Nephron (organoid): Measurements from ENCODE around the gene U2AF1L4.

ENCODE experiments used
- H3K27ac Mint-ChIP-seq, 3 experiments: 2 replicates each; pipeline ENCODE4 v1.8.0; 2020; ENCODE audit warnings: mixed read lengths in 3 of 3, mild to moderate bottlenecking in 2 of 3, moderate library complexity in 1 of 3
- H3K27me3 Mint-ChIP-seq: 2 replicates; pipeline ENCODE4 v1.8.0; 2021; ENCODE audit warnings: low read depth, mild to moderate bottlenecking, moderate library complexity, mixed read lengths
- H3K36me3 Mint-ChIP-seq: 2 replicates; pipeline ENCODE4 v1.8.0; 2020; ENCODE audit warnings: low read depth, mixed read lengths
- H3K4me1 Mint-ChIP-seq: 2 replicates; pipeline ENCODE4 v1.8.0; 2020; ENCODE audit warnings: mixed read lengths
- H3K4me3 Mint-ChIP-seq, 3 experiments: 2 replicates each; pipeline ENCODE4 v1.8.0; 2020; ENCODE audit warnings: mild to moderate bottlenecking in 3 of 3, mixed read lengths in 3 of 3, moderate library complexity in 2 of 3
- H3K9me3 Mint-ChIP-seq: 2 replicates; pipeline ENCODE4 v1.8.0; 2020; ENCODE audit warnings: mixed read lengths
- CTCF ChIP-seq, 3 experiments: fragments of 200-600 bp; sonication (generic); IDR thresholded peaks; one replicate each; pipeline ENCODE4 v1.5.0; 2021; ENCODE audit warnings: antibody characterized with exemption in 3 of 3; ENCODE audit not compliant: unreplicated experiment in 3 of 3

Gene U2AF1L4

GRCh38 chr19:35743640-35744429 lies 1.4 kb downstream of the U2AF1L4 start:
- no peak for TF ChIP-seq CTCF (IDR thresholded peaks at IDR 0.05; ENCODE audit: unreplicated experiment in 3 of 3)
- no peaks in the 10 kb centered on the region for H3K27me3 Mint-ChIP-seq
- H3K4me3 Mint-ChIP-seq, result peak overlapping the region; percentile 92 to 96 (median 95)
- H3K27ac Mint-ChIP-seq, result no peak overlapping the region
- peaks cover 38% of the 10 kb centered on the region for H3K4me1 Mint-ChIP-seq
- H3K36me3 Mint-ChIP-seq, result peaks cover 4% of the 10 kb centered on the region
- no peaks in the 10 kb centered on the region for H3K9me3 Mint-ChIP-seq

- Mint-ChIP-seq H3K36me3 (peaks cover 8% of the 10 kb centered on the region), H3K9me3 (no peaks in the 10 kb centered on the region), H3K27me3 (peaks cover 5% of the 10 kb centered on the region), H3K4me1 (peaks cover 29% of the 10 kb centered on the region), H3K27ac (peak within 1 kb of the TSS in 2 of 3 experiments; percentile 33 to 72), H3K4me3 (peak within 1 kb of the TSS; percentile 59 to 92 (median 69))
- TF ChIP-seq CTCF (IDR thresholded peaks at IDR 0.05; ENCODE audit: unreplicated experiment in 3 of 3), result no peak
These were observed 3.0 kb downstream of the U2AF1L4 start, which contains the start of gene IGFLR1 for GRCh38 chr19:35742121-35742724. TSS of gene IGFLR1 (minus strand) at chr19:35742452. CDS start at chr19:35741180, 1,272 bp downstream.

DNA sequence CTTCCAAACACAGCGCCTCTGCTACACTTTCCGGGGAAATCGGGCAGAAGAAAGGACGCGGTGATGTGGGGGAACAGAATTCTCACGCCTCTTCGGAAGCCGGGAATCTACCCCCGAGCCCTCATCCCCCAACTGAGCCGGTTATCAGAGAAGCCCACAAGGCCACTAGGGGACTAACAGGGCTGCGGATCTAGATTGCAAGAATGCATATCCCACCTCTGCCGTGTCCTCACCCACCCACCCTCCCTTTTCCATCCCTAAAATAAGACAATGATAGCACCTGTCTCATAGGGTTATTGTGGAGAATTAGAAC lies 4.1 kb downstream of the U2AF1L4 start:
- H3K27ac Mint-ChIP-seq, result peak overlapping the region; percentile 72 to 95 (median 89)
- peaks cover 7% of the 10 kb centered on the region for H3K27me3 Mint-ChIP-seq
- peaks cover 25% of the 10 kb centered on the region for H3K4me1 Mint-ChIP-seq
- no peaks in the 10 kb centered on the region for H3K9me3 Mint-ChIP-seq
- H3K36me3 Mint-ChIP-seq, result peaks cover 14% of the 10 kb centered on the region
- peak overlapping the region; percentile 81 to 90 (median 87) for H3K4me3 Mint-ChIP-seq
- TF ChIP-seq CTCF (IDR thresholded peaks at IDR 0.05; ENCODE audit: unreplicated experiment in 3 of 3), result no peak

DNA sequence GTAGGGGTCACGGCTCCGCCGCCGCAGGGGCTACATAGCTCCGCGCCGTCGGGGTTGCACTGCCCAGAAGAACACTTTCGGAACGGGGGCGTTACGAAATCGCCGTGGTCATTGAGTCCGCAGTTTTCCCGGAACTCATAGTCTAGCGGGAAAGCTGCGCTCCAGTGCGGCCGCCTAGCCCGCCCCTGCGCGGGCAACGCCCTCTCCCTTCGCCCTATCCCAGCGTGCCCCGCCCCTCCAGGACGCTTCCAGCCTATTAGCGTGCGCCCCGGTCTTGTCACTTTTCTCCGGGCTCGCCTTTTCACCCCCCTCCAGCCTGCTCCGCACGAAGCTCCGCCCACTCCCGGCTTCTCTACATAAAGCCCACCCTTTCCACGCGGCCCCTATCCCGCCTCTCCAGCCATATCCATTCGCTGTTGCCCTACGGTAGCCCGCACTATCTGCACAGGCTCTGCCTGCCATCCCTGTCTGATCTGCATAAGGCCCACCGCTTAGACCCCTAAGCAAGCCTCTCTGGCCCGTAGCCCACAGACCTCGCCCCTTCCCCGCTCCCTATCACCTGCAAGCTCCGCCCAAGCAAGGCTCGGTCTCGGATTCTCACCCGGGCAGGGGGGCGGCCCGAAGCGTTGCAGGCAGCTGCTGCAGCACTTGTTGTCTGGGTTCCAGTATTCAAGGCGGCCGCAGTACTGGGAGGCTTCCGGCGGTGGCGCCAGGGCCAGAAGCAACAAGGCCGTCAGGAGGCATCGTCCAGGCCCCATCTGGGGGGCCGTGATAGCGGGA lies 4.6 kb downstream of the U2AF1L4 start:
- peak overlapping the region; percentile 72 to 95 (median 89) for H3K27ac Mint-ChIP-seq
- H3K9me3 Mint-ChIP-seq, result no peaks in the 10 kb centered on the region
- H3K4me3 Mint-ChIP-seq, result peak overlapping the region; percentile 81 to 90 (median 87)
- H3K27me3 Mint-ChIP-seq, result peaks cover 7% of the 10 kb centered on the region
- peaks cover 14% of the 10 kb centered on the region for H3K36me3 Mint-ChIP-seq
- TF ChIP-seq CTCF (IDR thresholded peaks at IDR 0.05; ENCODE audit: unreplicated experiment in 3 of 3), result peak in 1 of 3 experiments; percentile 21
- H3K4me1 Mint-ChIP-seq, result peaks cover 20% of the 10 kb centered on the region

DNA sequence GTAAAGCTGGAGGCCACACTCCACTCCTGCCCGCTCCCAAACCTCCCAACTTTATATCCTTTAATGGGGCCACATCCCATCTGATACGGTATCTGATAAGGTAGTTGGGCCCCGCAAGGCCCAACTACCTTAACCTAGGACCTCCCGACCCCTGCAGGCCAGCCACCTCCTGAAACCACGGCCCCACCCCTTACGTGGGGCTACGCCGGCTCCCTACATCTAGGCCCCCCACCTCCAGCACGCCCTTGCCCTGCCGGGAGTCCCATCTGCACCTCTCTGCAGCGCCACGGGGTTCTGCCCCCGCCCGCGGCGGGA lies 5.2 kb downstream of the U2AF1L4 start:
- Mint-ChIP-seq H3K27me3 (peaks cover 7% of the 10 kb centered on the region), H3K4me3 (peak overlapping the region; percentile 81 to 90 (median 87)), H3K9me3 (no peaks in the 10 kb centered on the region), H3K27ac (no peak overlapping the region), H3K36me3 (peaks cover 17% of the 10 kb centered on the region), H3K4me1 (peaks cover 15% of the 10 kb centered on the region)
- no peak for TF ChIP-seq CTCF (IDR thresholded peaks at IDR 0.05; ENCODE audit: unreplicated experiment in 3 of 3)
